Neural progenitor cell (in vitro differentiated cells): Measurements from ENCODE around the gene ENOX2.

Experiments used
- EZH2 ChIP-seq: fragments of 200-600 bp; sonication (generic); IDR thresholded peaks from 2 replicates; pipeline ENCODE4 v1.6.1; 2017; ENCODE audit warnings: antibody characterized with exemption, mild to moderate bottlenecking, moderate library complexity
- TF ChIP-seq, protein P1 (sequence below): fragments of 200-600 bp; sonication (generic); IDR thresholded peaks from 2 replicates; pipeline ENCODE4 v1.5.1; 2017; ENCODE audit warnings: antibody characterized with exemption, mild to moderate bottlenecking

GRCh38 chrX:130916636-130917422 lies 13.8 kb upstream of the ENOX2 start:
- TF ChIP-seq, protein P1, sequence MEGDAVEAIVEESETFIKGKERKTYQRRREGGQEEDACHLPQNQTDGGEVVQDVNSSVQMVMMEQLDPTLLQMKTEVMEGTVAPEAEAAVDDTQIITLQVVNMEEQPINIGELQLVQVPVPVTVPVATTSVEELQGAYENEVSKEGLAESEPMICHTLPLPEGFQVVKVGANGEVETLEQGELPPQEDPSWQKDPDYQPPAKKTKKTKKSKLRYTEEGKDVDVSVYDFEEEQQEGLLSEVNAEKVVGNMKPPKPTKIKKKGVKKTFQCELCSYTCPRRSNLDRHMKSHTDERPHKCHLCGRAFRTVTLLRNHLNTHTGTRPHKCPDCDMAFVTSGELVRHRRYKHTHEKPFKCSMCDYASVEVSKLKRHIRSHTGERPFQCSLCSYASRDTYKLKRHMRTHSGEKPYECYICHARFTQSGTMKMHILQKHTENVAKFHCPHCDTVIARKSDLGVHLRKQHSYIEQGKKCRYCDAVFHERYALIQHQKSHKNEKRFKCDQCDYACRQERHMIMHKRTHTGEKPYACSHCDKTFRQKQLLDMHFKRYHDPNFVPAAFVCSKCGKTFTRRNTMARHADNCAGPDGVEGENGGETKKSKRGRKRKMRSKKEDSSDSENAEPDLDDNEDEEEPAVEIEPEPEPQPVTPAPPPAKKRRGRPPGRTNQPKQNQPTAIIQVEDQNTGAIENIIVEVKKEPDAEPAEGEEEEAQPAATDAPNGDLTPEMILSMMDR: peak; percentile 72
- no peak for TF ChIP-seq EZH2
